Mesenchymal stem cell (in vitro differentiated cells and primary cell): ENCODE measurements around the gene QDPR.

Experiments used
- DNase-seq: peaks from one replicate; pipeline ENCODE4 v3.0.0-alpha.2; 2013
- H2AFZ ChIP-seq: one replicate; pipeline ENCODE4 v1.6.1; 2013; ENCODE audit warnings: low read depth, mild to moderate bottlenecking, control low read depth, inconsistent platforms, low read length, moderate library complexity
- H2AK5ac ChIP-seq: 2 replicates; pipeline ENCODE4 v1.6.1; 2013; ENCODE audit warnings: low read length, moderate library complexity, mild to moderate bottlenecking, inconsistent platforms; ENCODE audit not compliant: severe bottlenecking
- H2BK120ac ChIP-seq: one replicate; pipeline ENCODE4 v1.6.1; 2013; ENCODE audit warnings: low read depth, mild to moderate bottlenecking, inconsistent platforms, low read length, moderate library complexity
- H2BK12ac ChIP-seq, 2 experiments: one replicate each; pipeline ENCODE4 v1.6.1; 2013; ENCODE audit warnings: inconsistent platforms in 2 of 2, low read length in 2 of 2, mild to moderate bottlenecking in 2 of 2, moderate library complexity in 2 of 2, control low read depth in 1 of 2
- H2BK15ac ChIP-seq: one replicate; pipeline ENCODE4 v1.6.1; 2013; ENCODE audit warnings: mild to moderate bottlenecking, low read depth, inconsistent platforms; ENCODE audit not compliant: poor library complexity, severe bottlenecking
- H2BK5ac ChIP-seq: 2 replicates; pipeline ENCODE4 v1.6.1; 2013; ENCODE audit warnings: low read depth, mild to moderate bottlenecking, low read length, control low read depth, inconsistent platforms; ENCODE audit not compliant: poor library complexity, severe bottlenecking
- H3K14ac ChIP-seq, 2 experiments: one replicate each; pipeline ENCODE4 v1.6.1; 2013; ENCODE audit warnings: inconsistent platforms in 2 of 2, low read length in 2 of 2, control low read depth in 1 of 2, mild to moderate bottlenecking in 1 of 2, moderate library complexity in 1 of 2
- H3K18ac ChIP-seq, 2 experiments: one replicate each; pipeline ENCODE4 v1.6.1; 2013; ENCODE audit warnings: inconsistent platforms in 2 of 2, low read length in 2 of 2, control low read depth in 1 of 2, low read depth in 1 of 2, mild to moderate bottlenecking in 1 of 2
- H3K23ac ChIP-seq, 2 experiments: one replicate each; pipeline ENCODE4 v1.6.1; 2013; ENCODE audit warnings: inconsistent platforms in 2 of 2, low read length in 2 of 2, mild to moderate bottlenecking in 2 of 2, moderate library complexity in 2 of 2, control low read depth in 1 of 2
- H3K27ac ChIP-seq: 2 replicates; pipeline ENCODE4 v1.5.1; 2013; ENCODE audit warnings: mild to moderate bottlenecking, moderate library complexity, low read length, control low read depth, inconsistent platforms; ENCODE audit not compliant: poor library complexity, severe bottlenecking
- H3K27me3 ChIP-seq, 2 experiments: 2 replicates each; pipeline versions ENCODE4 v1.6.1 to v1.7.0; 2013; ENCODE audit warnings: low read length in 2 of 2, mild to moderate bottlenecking in 2 of 2, moderate library complexity in 2 of 2, control low read depth in 1 of 2, inconsistent platforms in 1 of 2; ENCODE audit not compliant: control insufficient read depth in 1 of 2, insufficient read depth in 1 of 2
- H3K36me3 ChIP-seq, 2 experiments: 2 replicates each; pipeline versions ENCODE4 v1.6.1 to v1.7.0; 2013; ENCODE audit warnings: low read length in 2 of 2, control low read depth in 1 of 2, inconsistent platforms in 1 of 2, low read depth in 1 of 2, mild to moderate bottlenecking in 1 of 2; ENCODE audit not compliant: insufficient read depth in 2 of 2, control insufficient read depth in 1 of 2
- H3K4ac ChIP-seq, 2 experiments: one replicate each; pipeline ENCODE4 v1.6.1; 2013; ENCODE audit warnings: inconsistent platforms in 2 of 2, low read length in 2 of 2, mild to moderate bottlenecking in 2 of 2, moderate library complexity in 2 of 2, control low read depth in 1 of 2, low read depth in 1 of 2
- H3K4me1 ChIP-seq: 2 replicates; pipeline ENCODE4 v1.6.1; 2013; ENCODE audit warnings: low read depth, low read length, control low read depth; ENCODE audit not compliant: control insufficient read depth, insufficient read depth
- H3K4me2 ChIP-seq: 2 replicates; pipeline ENCODE4 v1.6.1; 2013; ENCODE audit warnings: low read length, mild to moderate bottlenecking, inconsistent platforms; ENCODE audit not compliant: poor library complexity, severe bottlenecking
- H3K4me3 ChIP-seq, 2 experiments: 2 replicates each; pipeline versions ENCODE4 v1.5.1 to v1.7.0; 2013; ENCODE audit warnings: low read length in 2 of 2, mild to moderate bottlenecking in 2 of 2, control low read depth in 1 of 2, low read depth in 1 of 2; ENCODE audit not compliant: insufficient read depth in 1 of 2
- H3K79me1 ChIP-seq: replicated peaks from 2 replicates; pipeline ENCODE4 v1.6.1; 2013; ENCODE audit warnings: mild to moderate bottlenecking, control low read depth, low read length, inconsistent platforms; ENCODE audit not compliant: poor library complexity, severe bottlenecking
- H3K9ac ChIP-seq: 2 replicates; pipeline ENCODE4 v1.7.0; 2013; ENCODE audit warnings: mild to moderate bottlenecking, low read length, moderate library complexity
- H3K9me3 ChIP-seq: 2 replicates; pipeline ENCODE4 v1.7.0; 2013; ENCODE audit warnings: mild to moderate bottlenecking, low read length; ENCODE audit not compliant: control insufficient read depth
- H4K8ac ChIP-seq: one replicate; pipeline ENCODE4 v1.6.1; 2013; ENCODE audit warnings: inconsistent platforms, mild to moderate bottlenecking, low read length, moderate library complexity
- H4K91ac ChIP-seq: one replicate; pipeline ENCODE4 v1.6.1; 2013; ENCODE audit warnings: mild to moderate bottlenecking, low read length, inconsistent platforms
- WGBS: methylation state at CpG from one replicate; pipeline ENCODE4 v1.1.7; 2013; ENCODE audit warnings: mixed read lengths; 5-methylcytosine and 5-hydroxymethylcytosine counted together

QDPR gene

GRCh38 chr4:17552427-17552826 lies 40.5 kb upstream of the QDPR start:
- DNase-seq = no peak
- Histone ChIP-seq H2BK12ac (no peak overlapping the region), H3K27ac (no peak overlapping the region), H2AK5ac (no peak overlapping the region), H3K23ac (no peak overlapping the region), H3K79me1 (no peaks in the 10 kb centered on the region), H3K27me3 (peaks cover 0 to 11% of the 10 kb centered on the region in 2 experiments), H3K14ac (no peak overlapping the region), H3K9me3 (no peaks in the 10 kb centered on the region), H2AFZ (no peak overlapping the region), H3K4me2 (no peak overlapping the region), H3K36me3 (no peaks in the 10 kb centered on the region), H3K18ac (no peak overlapping the region), H2BK5ac (no peak overlapping the region), H4K91ac (no peak overlapping the region), H2BK15ac (no peak overlapping the region), H4K8ac (no peak overlapping the region), H3K4me3 (no peak overlapping the region), H3K4ac (no peak overlapping the region), H3K9ac (no peak overlapping the region), H3K4me1 (no peaks in the 10 kb centered on the region), H2BK120ac (no peak overlapping the region)
- 80% methylated on average over 5 of the region's 5 CpGs for WGBS

- no peak overlapping the region for H4K91ac ChIP-seq
- H4K8ac ChIP-seq = no peak overlapping the region
- H2BK12ac ChIP-seq = no peak overlapping the region
- no peaks in the 10 kb centered on the region for H3K9me3 ChIP-seq
- WGBS = 91% methylated on average over 3 of the region's 3 CpGs
- H3K4ac ChIP-seq = no peak overlapping the region
- H3K14ac ChIP-seq = no peak overlapping the region
- H3K18ac ChIP-seq = no peak overlapping the region
- no peak overlapping the region for H2AFZ ChIP-seq
- H3K36me3 ChIP-seq = no peaks in the 10 kb centered on the region
- H3K4me2 ChIP-seq = no peak overlapping the region
- peaks cover 0 to 9% of the 10 kb centered on the region in 2 experiments for H3K27me3 ChIP-seq
- DNase-seq = no peak
- H3K23ac ChIP-seq = no peak overlapping the region
- H3K79me1 ChIP-seq = no peaks in the 10 kb centered on the region
- H3K9ac ChIP-seq = no peak overlapping the region
- H3K27ac ChIP-seq = no peak overlapping the region
- H2BK5ac ChIP-seq = no peak overlapping the region
- H3K4me1 ChIP-seq = no peaks in the 10 kb centered on the region
- H3K4me3 ChIP-seq = no peak overlapping the region
- H2BK15ac ChIP-seq = no peak overlapping the region
- H2BK120ac ChIP-seq = no peak overlapping the region
- no peak overlapping the region for H2AK5ac ChIP-seq
These were observed 38.7 kb upstream of the QDPR start for GRCh38 chr4:17550549-17550948.

- no peaks in the 10 kb centered on the region for H3K4me1 ChIP-seq
- H2BK120ac ChIP-seq = no peak overlapping the region
- no peak overlapping the region for H3K18ac ChIP-seq
- no peak overlapping the region for H2BK12ac ChIP-seq
- H3K27me3 ChIP-seq = no peaks in the 10 kb centered on the region
- H4K8ac ChIP-seq = no peak overlapping the region
- H3K36me3 ChIP-seq = no peaks in the 10 kb centered on the region
- H3K4ac ChIP-seq = no peak overlapping the region
- no peak overlapping the region for H3K27ac ChIP-seq
- no peaks in the 10 kb centered on the region for H3K9me3 ChIP-seq
- no peak overlapping the region for H3K4me3 ChIP-seq
- H3K4me2 ChIP-seq = no peak overlapping the region
- no peak for DNase-seq
- H3K23ac ChIP-seq = no peak overlapping the region
- 85% methylated on average over 12 of the region's 12 CpGs for WGBS
- no peak overlapping the region for H3K9ac ChIP-seq
- no peaks in the 10 kb centered on the region for H3K79me1 ChIP-seq
- no peak overlapping the region for H2BK5ac ChIP-seq
- no peak overlapping the region for H2AK5ac ChIP-seq
- H2AFZ ChIP-seq = no peak overlapping the region
- no peak overlapping the region for H4K91ac ChIP-seq
- no peak overlapping the region for H3K14ac ChIP-seq
- no peak overlapping the region for H2BK15ac ChIP-seq
These were observed 34.8 kb upstream of the QDPR start for GRCh38 chr4:17546678-17547077.

- H2AK5ac ChIP-seq = no peak overlapping the region
- no peaks in the 10 kb centered on the region for H3K9me3 ChIP-seq
- H2BK5ac ChIP-seq = no peak overlapping the region
- no peak overlapping the region for H2BK12ac ChIP-seq
- H2BK15ac ChIP-seq = no peak overlapping the region
- 96% methylated on average over 10 of the region's 10 CpGs for WGBS
- H2AFZ ChIP-seq = no peak overlapping the region
- H3K27ac ChIP-seq = no peak overlapping the region
- no peak overlapping the region for H3K9ac ChIP-seq
- no peak overlapping the region for H3K4me3 ChIP-seq
- H3K36me3 ChIP-seq = no peaks in the 10 kb centered on the region
- H3K4me2 ChIP-seq = no peak overlapping the region
- DNase-seq = no peak
- no peak overlapping the region for H4K91ac ChIP-seq
- H3K4ac ChIP-seq = no peak overlapping the region
- no peak overlapping the region for H4K8ac ChIP-seq
- no peak overlapping the region for H3K18ac ChIP-seq
- H3K27me3 ChIP-seq = no peaks in the 10 kb centered on the region
- H3K14ac ChIP-seq = no peak overlapping the region
- no peaks in the 10 kb centered on the region for H3K4me1 ChIP-seq
- no peaks in the 10 kb centered on the region for H3K79me1 ChIP-seq
- H3K23ac ChIP-seq = no peak overlapping the region
- H2BK120ac ChIP-seq = no peak overlapping the region
These were observed 34.3 kb upstream of the QDPR start for GRCh38 chr4:17546222-17546621.
